22Rv1 (cell line): ENCODE measurements around the gene SMOC2.

Experiments used
- ZFX ChIP-seq: fragments of 450-650 bp; IDR thresholded peaks from 2 replicates; pipeline ENCODE4 v1.6.1; 2017; ENCODE audit warnings: antibody characterized with exemption, borderline replicate concordance
- TF ChIP-seq, protein P1 (sequence below): fragments of 450-650 bp; IDR thresholded peaks from 2 replicates; pipeline ENCODE4 v1.5.1; 2017; ENCODE audit warnings: mild to moderate bottlenecking

DNA sequence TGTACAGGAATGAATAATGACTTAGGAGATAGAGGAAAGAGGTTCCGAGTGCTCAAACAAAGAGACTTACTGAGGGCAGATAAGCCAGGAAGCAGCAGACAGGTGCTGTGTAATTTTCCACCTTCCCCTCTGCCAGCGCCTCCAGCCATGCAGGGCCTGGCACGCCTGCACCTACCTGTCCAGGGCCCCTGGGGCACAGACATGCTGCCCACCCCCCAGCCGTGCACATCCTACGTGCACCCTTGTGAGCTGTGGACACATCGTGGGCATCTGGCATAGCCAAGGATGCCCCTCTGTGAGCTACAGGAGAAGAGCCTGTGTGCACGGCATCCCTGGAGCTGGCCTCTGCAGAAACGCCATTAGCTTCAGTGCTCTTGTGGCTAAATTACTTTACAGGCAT, 7.1 kb upstream of the SMOC2 start:
- TF ChIP-seq, protein P1, sequence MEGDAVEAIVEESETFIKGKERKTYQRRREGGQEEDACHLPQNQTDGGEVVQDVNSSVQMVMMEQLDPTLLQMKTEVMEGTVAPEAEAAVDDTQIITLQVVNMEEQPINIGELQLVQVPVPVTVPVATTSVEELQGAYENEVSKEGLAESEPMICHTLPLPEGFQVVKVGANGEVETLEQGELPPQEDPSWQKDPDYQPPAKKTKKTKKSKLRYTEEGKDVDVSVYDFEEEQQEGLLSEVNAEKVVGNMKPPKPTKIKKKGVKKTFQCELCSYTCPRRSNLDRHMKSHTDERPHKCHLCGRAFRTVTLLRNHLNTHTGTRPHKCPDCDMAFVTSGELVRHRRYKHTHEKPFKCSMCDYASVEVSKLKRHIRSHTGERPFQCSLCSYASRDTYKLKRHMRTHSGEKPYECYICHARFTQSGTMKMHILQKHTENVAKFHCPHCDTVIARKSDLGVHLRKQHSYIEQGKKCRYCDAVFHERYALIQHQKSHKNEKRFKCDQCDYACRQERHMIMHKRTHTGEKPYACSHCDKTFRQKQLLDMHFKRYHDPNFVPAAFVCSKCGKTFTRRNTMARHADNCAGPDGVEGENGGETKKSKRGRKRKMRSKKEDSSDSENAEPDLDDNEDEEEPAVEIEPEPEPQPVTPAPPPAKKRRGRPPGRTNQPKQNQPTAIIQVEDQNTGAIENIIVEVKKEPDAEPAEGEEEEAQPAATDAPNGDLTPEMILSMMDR, result no peak
- TF ChIP-seq ZFX, result no peak
